Measurements from ENCODE around the gene ASF1A. TPM values are rescaled to one million over a fixed set of nuclear protein-coding genes. Genes with fewer than 3 reads are reported as not detected.

Gene ASF1A
- total RNA-seq, 1 experiment from 2014 or later, result 34.4 TPM

DNA sequence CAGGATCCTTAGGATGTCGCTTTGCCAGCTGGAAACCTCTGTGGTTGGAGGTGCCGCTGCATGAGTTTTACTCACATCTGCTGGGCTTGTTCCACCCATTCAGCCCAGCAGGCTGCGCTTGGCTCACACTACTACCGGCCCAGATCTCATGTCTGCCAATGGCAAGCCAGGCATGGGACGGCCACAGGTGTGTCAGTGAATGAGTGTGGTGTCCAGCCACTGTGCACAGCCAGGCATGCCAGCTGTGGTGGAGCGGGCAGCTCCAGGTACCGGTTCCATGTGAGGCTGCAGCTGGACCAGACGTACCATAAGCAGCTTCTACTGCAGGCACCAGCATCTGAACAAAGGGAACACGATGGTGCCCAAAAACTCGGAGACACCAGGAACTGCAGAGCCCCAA is 33.1 kb upstream of the ASF1A start:
- Mint-ChIP-seq H3K27me3 (ENCODE audit: low read depth) (no peaks in the 10 kb centered on the region), H3K9me3 (peaks cover 7 to 11% of the 10 kb centered on the region in 2 experiments), H3K4me3 (no peak overlapping the region), H3K36me3 (ENCODE audit: insufficient read depth in 1 of 3, low read depth in 3 of 3) (peaks cover 6 to 12% (median 8%) of the 10 kb centered on the region in 3 experiments), H3K4me1 (peaks cover 8 to 13% of the 10 kb centered on the region in 2 experiments; a peak in 3 of 4 replicates), H3K27ac (no peak overlapping the region)
- no peak overlapping the region for H3K18ac ChIP-seq (ENCODE audit: insufficient read length, low read depth, low read length)
- no CpG with 5 or more reads among the region's 10 CpGs for WGBS (ENCODE audit: extremely low coverage, insufficient read length, low lambda C conversion rate)
- no peaks in the 10 kb centered on the region for H3K27me3 ChIP-seq (ENCODE audit: insufficient read depth, low read length)
- H3K23me2 ChIP-seq (ENCODE audit: insufficient read length, low read depth, low read length, poor library complexity, severe bottlenecking), result no peaks in the 10 kb centered on the region
- H3K56ac ChIP-seq (ENCODE audit: insufficient read length, low read depth, low read length), result no peak overlapping the region
- H2BK15ac ChIP-seq (ENCODE audit: low read depth, low read length), result no peak overlapping the region
- no peak overlapping the region for H2BK5ac ChIP-seq (ENCODE audit: insufficient read length, low read length)
- H3K4me1 ChIP-seq (ENCODE audit: insufficient read depth, low read length), result no peaks in the 10 kb centered on the region; the same call in 1 of the 2 replicates
- no peak overlapping the region for H2AK5ac ChIP-seq (ENCODE audit: insufficient read length, low read length)
- no peaks in the 10 kb centered on the region for H3K79me2 ChIP-seq (ENCODE audit: insufficient read depth, low read length)
- peak; percentile 41 for DNase-seq
- H4K91ac ChIP-seq (ENCODE audit: insufficient read length, low read depth, low read length), result no peak overlapping the region
- no peak overlapping the region; the same call in 1 of the 2 replicates for H3K14ac ChIP-seq (ENCODE audit: insufficient read depth, low read length)
- no peaks in the 10 kb centered on the region for H3K9me3 ChIP-seq (ENCODE audit: control insufficient read depth, low read depth, low read length)
- H2BK20ac ChIP-seq (ENCODE audit: low read depth, low read length, poor library complexity, severe bottlenecking), result no peak overlapping the region
- H3T11ph ChIP-seq (ENCODE audit: low read length), result no peak overlapping the region
- no peak; the same call in 2 of the 3 replicates for TF ChIP-seq CTCF (conservative IDR thresholded peaks at IDR 0.05)
- H3K23ac ChIP-seq (ENCODE audit: insufficient read length, low read depth, low read length), result no peak overlapping the region
- no peaks in the 10 kb centered on the region for H4K20me1 ChIP-seq (ENCODE audit: control insufficient read depth, insufficient read depth, insufficient read length)
- H3K4me2 ChIP-seq (ENCODE audit: insufficient read depth, insufficient read length, low read length), result no peak overlapping the region
- no peak overlapping the region for H4K5ac ChIP-seq (ENCODE audit: insufficient read length, low read depth, low read length)
- H2BK120ac ChIP-seq (ENCODE audit: low read depth, low read length, poor library complexity, severe bottlenecking), result no peak overlapping the region
- H3K27ac ChIP-seq (ENCODE audit: insufficient read length, low read depth, low read length), result no peak overlapping the region
- H3K79me1 ChIP-seq (ENCODE audit: insufficient read depth, low read depth, low read length, poor library complexity, severe bottlenecking), result no peaks in the 10 kb centered on the region
- H2BK12ac ChIP-seq (ENCODE audit: insufficient read length, low read depth, low read length), result no peak overlapping the region
- no peak overlapping the region for H3K4ac ChIP-seq (ENCODE audit: low read depth, low read length)
- H2AFZ ChIP-seq (ENCODE audit: low read length), result no peak overlapping the region
- no peak overlapping the region for H4K8ac ChIP-seq (replicated peaks; ENCODE audit: insufficient read length, low read depth, low read length)
- no peak overlapping the region for H3K9ac ChIP-seq (ENCODE audit: extremely low read depth, insufficient read length, low read length)
